Thymus (tissue), 11 donors: ENCODE results near the gene PRR36. TPM values are rescaled to one million over a fixed set of nuclear protein-coding genes. Genes with fewer than 3 reads are reported as not detected.

Source experiments
- DNase-seq, 9 donors: peaks; one replicate each; pipeline ENCODE4 v3.0.0-alpha.2; 2013; ENCODE audit warnings: low spot score in 9 of 9, low read depth in 6 of 9, missing footprints in 1 of 9
- H3K27ac ChIP-seq, 2 donors: one replicate each; pipeline ENCODE4 v1.5.1; 2013; ENCODE audit warnings: control low read depth in 1 of 2, low read depth in 1 of 2, low read length in 1 of 2, mild to moderate bottlenecking in 1 of 2, moderate library complexity in 1 of 2
- H3K27me3 ChIP-seq, 2 donors: one replicate each; pipeline ENCODE4 v1.5.1; 2013; ENCODE audit warnings: low read length in 1 of 2; ENCODE audit not compliant: control insufficient read depth in 2 of 2, insufficient read depth in 1 of 2
- H3K36me3 ChIP-seq, 2 donors: one replicate each; pipeline ENCODE4 v1.5.1; 2013; ENCODE audit warnings: low read length in 1 of 2, mild to moderate bottlenecking in 1 of 2, moderate library complexity in 1 of 2; ENCODE audit not compliant: control insufficient read depth in 2 of 2, insufficient read depth in 2 of 2
- H3K4me1 ChIP-seq, 2 donors: one replicate each; pipeline ENCODE4 v1.5.1; 2013; ENCODE audit warnings: low read length in 2 of 2; ENCODE audit not compliant: control insufficient read depth in 2 of 2, insufficient read depth in 2 of 2
- H3K4me3 ChIP-seq, 2 donors: one replicate each; pipeline ENCODE4 v1.5.1; 2013; ENCODE audit warnings: low read length in 2 of 2, control low read depth in 1 of 2, mild to moderate bottlenecking in 1 of 2
- H3K9me3 ChIP-seq, 2 donors: one replicate each; pipeline ENCODE4 v1.5.1; 2013; ENCODE audit warnings: low read length in 1 of 2, mild to moderate bottlenecking in 1 of 2; ENCODE audit not compliant: control insufficient read depth in 2 of 2, insufficient read depth in 1 of 2
- WGBS: extraction: QIAGEN DNeasy Blood & Tissue Kit; methylation state at CpG from one replicate; pipeline ENCODE4 v1.1.7; 2013; 5-methylcytosine and 5-hydroxymethylcytosine counted together
- polyA plus RNA-seq: library from polyadenylated mRNA; stranded (reverse); fragments of 200-250 nt; gene quantifications from one replicate; pipeline ENCODE4 v1.2.3, GENCODE V29; 2013
- total RNA-seq: library from RNA; stranded (reverse); fragments of 120-200 nt; gene quantifications from one replicate; pipeline ENCODE4 v1.2.4, GENCODE V29; 2013
- donor health status: healthy.

PRR36 gene
- total and polyA plus RNA-seq, 2 donors, result 0.09 to 0.16 TPM

GRCh38 chr19:7914099-7914498 is 39.9 kb upstream of the PRR36 start:
- Histone ChIP-seq H3K27ac (no peak overlapping the region), H3K27me3 (peaks cover 48 to 61% of the 10 kb centered on the region in 2 donors), H3K4me3 (no peak overlapping the region), H3K9me3 (peaks cover 1 to 6% of the 10 kb centered on the region in 2 donors), H3K36me3 (peaks cover 38 to 44% of the 10 kb centered on the region in 2 donors), H3K4me1 (peaks cover 6 to 17% of the 10 kb centered on the region in 2 donors)
- 89% methylated on average over 12 of the region's 12 CpGs for WGBS
- DNase-seq, result no peak

GRCh38 chr19:7913652-7914051 is 39.5 kb upstream of the PRR36 start:
- Histone ChIP-seq H3K36me3 (peaks cover 43 to 45% of the 10 kb centered on the region in 2 donors), H3K27me3 (peaks cover 43 to 56% of the 10 kb centered on the region in 2 donors), H3K4me3 (no peak overlapping the region), H3K4me1 (peaks cover 6 to 16% of the 10 kb centered on the region in 2 donors), H3K27ac (no peak overlapping the region), H3K9me3 (peaks cover 1 to 2% of the 10 kb centered on the region in 2 donors)
- no peak for DNase-seq
- 97% methylated on average over 10 of the region's 10 CpGs for WGBS

- Histone ChIP-seq H3K27ac (no peak overlapping the region), H3K4me3 (no peak overlapping the region), H3K27me3 (peaks cover 37 to 49% of the 10 kb centered on the region in 2 donors), H3K4me1 (peaks cover 6 to 16% of the 10 kb centered on the region in 2 donors), H3K36me3 (peaks cover 46 to 51% of the 10 kb centered on the region in 2 donors), H3K9me3 (peaks cover 0 to 1% of the 10 kb centered on the region in 2 donors)
- 98% methylated on average over 39 of the region's 39 CpGs for WGBS
- DNase-seq, result no peak
Observed at GRCh38 chr19:7912697-7913564, 38.7 kb upstream of the PRR36 start.

GRCh38 chr19:7912144-7912696 is 38.0 kb upstream of the PRR36 start:
- H3K27me3 ChIP-seq, result peaks cover 30 to 42% of the 10 kb centered on the region in 2 donors
- H3K9me3 ChIP-seq, result peaks cover 0 to 1% of the 10 kb centered on the region in 2 donors
- H3K36me3 ChIP-seq, result peaks cover 46 to 58% of the 10 kb centered on the region in 2 donors

GRCh38 chr19:7911508-7912143 is 37.4 kb upstream of the PRR36 start:
- H3K4me3 ChIP-seq, result no peak overlapping the region
- peaks cover 3 to 10% of the 10 kb centered on the region in 2 donors for H3K4me1 ChIP-seq
- no peak overlapping the region for H3K27ac ChIP-seq
- peaks cover 46 to 60% of the 10 kb centered on the region in 2 donors for H3K36me3 ChIP-seq
- H3K27me3 ChIP-seq, result peaks cover 24 to 37% of the 10 kb centered on the region in 2 donors
- 93% methylated on average over 18 of the region's 18 CpGs for WGBS
- no peak for DNase-seq
- peaks cover 0 to 1% of the 10 kb centered on the region in 2 donors for H3K9me3 ChIP-seq

More at GRCh38 chr19:7912144-7912696, 38.0 kb upstream of the PRR36 start:
- Histone ChIP-seq H3K27ac (no peak overlapping the region), H3K4me3 (no peak overlapping the region), H3K4me1 (peaks cover 6 to 13% of the 10 kb centered on the region in 2 donors)
- 96% methylated on average over 31 of the region's 31 CpGs for WGBS
- no peak for DNase-seq

- Histone ChIP-seq H3K9me3 (peaks cover 0 to 1% of the 10 kb centered on the region in 2 donors), H3K4me3 (no peak overlapping the region), H3K4me1 (peaks cover 3% of the 10 kb centered on the region in 2 donors), H3K27ac (no peak overlapping the region), H3K36me3 (peaks cover 50 to 68% of the 10 kb centered on the region in 2 donors), H3K27me3 (peaks cover 15 to 26% of the 10 kb centered on the region in 2 donors)
- DNase-seq, result no peak
- WGBS, result 98% methylated on average over 54 of the region's 54 CpGs
Observed at GRCh38 chr19:7910321-7911161, 36.4 kb upstream of the PRR36 start.

- peaks cover 5 to 16% of the 10 kb centered on the region in 2 donors for H3K27me3 ChIP-seq
- 98% methylated on average over 21 of the region's 21 CpGs for WGBS
- no peak overlapping the region for H3K27ac ChIP-seq
- no peak overlapping the region for H3K4me3 ChIP-seq
- H3K36me3 ChIP-seq, result peaks cover 50 to 68% of the 10 kb centered on the region in 2 donors
- peaks cover 0 to 1% of the 10 kb centered on the region in 2 donors for H3K9me3 ChIP-seq
- DNase-seq, result no peak
- peaks cover 6 to 11% of the 10 kb centered on the region in 2 donors for H3K4me1 ChIP-seq
Observed at GRCh38 chr19:7909471-7910067, 35.4 kb upstream of the PRR36 start.

GRCh38 chr19:7908742-7909461 is 34.7 kb upstream of the PRR36 start:
- H3K9me3 ChIP-seq, result peaks cover 0 to 1% of the 10 kb centered on the region in 2 donors
- peaks cover 0 to 9% of the 10 kb centered on the region in 2 donors for H3K27me3 ChIP-seq
- H3K27ac ChIP-seq, result no peak overlapping the region
- no peak overlapping the region for H3K4me3 ChIP-seq
- no peak for DNase-seq
- peaks cover 9 to 15% of the 10 kb centered on the region in 2 donors for H3K4me1 ChIP-seq
- WGBS, result 97% methylated on average over 19 of the region's 19 CpGs
- H3K36me3 ChIP-seq, result peaks cover 50 to 68% of the 10 kb centered on the region in 2 donors
